ENCODE results near the gene TNS3.
A peak's percentile ranks its signal among the peaks of the same experiment; 100 is the strongest.

Gene TNS3

GRCh38 chr7:47621979-47622561 lies 40.2 kb upstream of the TNS3 start:
- 92% methylated on average over 12 of the region's 14 CpGs for WGBS
- Histone ChIP-seq H3K18ac (ENCODE audit: low read depth in 1 of 2, low read length in 2 of 2) (peak overlapping the region; percentile 81 to 100), H3K14ac (ENCODE audit: low read length in 2 of 2) (peak overlapping the region in 1 of 2 experiments; percentile 96), H2BK120ac (ENCODE audit: low read depth, low read length) (peak overlapping the region; percentile 95), H2BK15ac (ENCODE audit: low read depth, poor library complexity, severe bottlenecking) (peak overlapping the region; percentile 95), H4K91ac (ENCODE audit: low read length) (peak overlapping the region; percentile 91), H2AFZ (ENCODE audit: low read depth, low read length) (no peak overlapping the region), H3K27me3 (ENCODE audit: control insufficient read depth in 1 of 2, insufficient read depth in 1 of 2, low read length in 2 of 2) (peaks cover 0 to 52% of the 10 kb centered on the region in 2 experiments), H2AK5ac (ENCODE audit: low read length, severe bottlenecking) (peak overlapping the region; percentile 42), H3K4me3 (ENCODE audit: insufficient read depth in 1 of 2, low read depth in 1 of 2, low read length in 2 of 2) (peak overlapping the region in 1 of 2 experiments; percentile 29), H3K4ac (ENCODE audit: low read depth in 1 of 2, low read length in 2 of 2) (peak overlapping the region; percentile 75 to 96), H3K79me1 (replicated peaks; ENCODE audit: low read length, poor library complexity, severe bottlenecking) (no peaks in the 10 kb centered on the region), H3K23ac (ENCODE audit: low read length in 2 of 2) (peak overlapping the region in 1 of 2 experiments; percentile 70), H4K8ac (ENCODE audit: low read length) (peak overlapping the region; percentile 94), H3K36me3 (ENCODE audit: control insufficient read depth in 1 of 2, insufficient read depth in 2 of 2, low read depth in 1 of 2, low read length in 2 of 2) (no peaks in the 10 kb centered on the region), H3K27ac (ENCODE audit: low read length, poor library complexity, severe bottlenecking) (peak overlapping the region; percentile 93), H2BK12ac (ENCODE audit: low read length in 2 of 2) (peak overlapping the region; percentile 97 to 100), H3K9ac (ENCODE audit: low read length) (peak overlapping the region; percentile 66), H3K4me2 (ENCODE audit: low read length, poor library complexity, severe bottlenecking) (no peak overlapping the region), H2BK5ac (ENCODE audit: low read depth, low read length, poor library complexity, severe bottlenecking) (peak overlapping the region; percentile 21), H3K4me1 (ENCODE audit: control insufficient read depth, insufficient read depth, low read depth, low read length) (peaks cover 15% of the 10 kb centered on the region), H3K9me3 (ENCODE audit: control insufficient read depth, low read length) (no peaks in the 10 kb centered on the region)
- no peak for DNase-seq

- no peak overlapping the region for H2BK5ac ChIP-seq (ENCODE audit: low read depth, low read length, poor library complexity, severe bottlenecking)
- H3K27me3 ChIP-seq (ENCODE audit: control insufficient read depth in 1 of 2, insufficient read depth in 1 of 2, low read length in 2 of 2), result peaks cover 0 to 49% of the 10 kb centered on the region in 2 experiments
- H4K91ac ChIP-seq (ENCODE audit: low read length), result peak overlapping the region; percentile 91
- H3K18ac ChIP-seq (ENCODE audit: low read depth in 1 of 2, low read length in 2 of 2), result peak overlapping the region; percentile 81 to 100
- H3K4me3 ChIP-seq (ENCODE audit: insufficient read depth in 1 of 2, low read depth in 1 of 2, low read length in 2 of 2), result no peak overlapping the region
- peak overlapping the region; percentile 97 to 100 for H2BK12ac ChIP-seq (ENCODE audit: low read length in 2 of 2)
- peak overlapping the region; percentile 95 for H2BK120ac ChIP-seq (ENCODE audit: low read depth, low read length)
- no peak overlapping the region for H3K27ac ChIP-seq (ENCODE audit: low read length, poor library complexity, severe bottlenecking)
- peak overlapping the region; percentile 75 to 96 for H3K4ac ChIP-seq (ENCODE audit: low read depth in 1 of 2, low read length in 2 of 2)
- no peaks in the 10 kb centered on the region for H3K79me1 ChIP-seq (replicated peaks; ENCODE audit: low read length, poor library complexity, severe bottlenecking)
- H3K9ac ChIP-seq (ENCODE audit: low read length), result no peak overlapping the region
- 96% methylated on average over 12 of the region's 12 CpGs for WGBS
- peak overlapping the region; percentile 95 for H2BK15ac ChIP-seq (ENCODE audit: low read depth, poor library complexity, severe bottlenecking)
- DNase-seq, result no peak
- H3K9me3 ChIP-seq (ENCODE audit: control insufficient read depth, low read length), result no peaks in the 10 kb centered on the region
- H3K14ac ChIP-seq (ENCODE audit: low read length in 2 of 2), result peak overlapping the region in 1 of 2 experiments; percentile 83
- peak overlapping the region; percentile 70 for H4K8ac ChIP-seq (ENCODE audit: low read length)
- H3K4me1 ChIP-seq (ENCODE audit: control insufficient read depth, insufficient read depth, low read depth, low read length), result peaks cover 15% of the 10 kb centered on the region
- H2AFZ ChIP-seq (ENCODE audit: low read depth, low read length), result no peak overlapping the region
- H3K36me3 ChIP-seq (ENCODE audit: control insufficient read depth in 1 of 2, insufficient read depth in 2 of 2, low read depth in 1 of 2, low read length in 2 of 2), result no peaks in the 10 kb centered on the region
- peak overlapping the region; percentile 42 for H2AK5ac ChIP-seq (ENCODE audit: low read length, severe bottlenecking)
- no peak overlapping the region for H3K4me2 ChIP-seq (ENCODE audit: low read length, poor library complexity, severe bottlenecking)
- H3K23ac ChIP-seq (ENCODE audit: low read length in 2 of 2), result no peak overlapping the region
These were observed 39.4 kb upstream of the TNS3 start for GRCh38 chr7:47621347-47621746.

- H2BK12ac ChIP-seq (ENCODE audit: low read length in 2 of 2), result peak overlapping the region; percentile 49 to 85
These were observed 37.9 kb upstream of the TNS3 start for GRCh38 chr7:47619806-47620205.

GRCh38 chr7:47617131-47617530 lies 35.2 kb upstream of the TNS3 start:
- no peak overlapping the region for H4K8ac ChIP-seq (ENCODE audit: low read length)
- H3K79me1 ChIP-seq (replicated peaks; ENCODE audit: low read length, poor library complexity, severe bottlenecking), result no peaks in the 10 kb centered on the region
- no peak overlapping the region for H3K14ac ChIP-seq (ENCODE audit: low read length in 2 of 2)
- peaks cover 0 to 59% of the 10 kb centered on the region in 2 experiments for H3K27me3 ChIP-seq (ENCODE audit: control insufficient read depth in 1 of 2, insufficient read depth in 1 of 2, low read length in 2 of 2)
- H2AFZ ChIP-seq (ENCODE audit: low read depth, low read length), result no peak overlapping the region
- H3K9ac ChIP-seq (ENCODE audit: low read length), result no peak overlapping the region
- no peak overlapping the region for H3K4me3 ChIP-seq (ENCODE audit: insufficient read depth in 1 of 2, low read depth in 1 of 2, low read length in 2 of 2)
- WGBS, result 97% methylated on average over 3 of the region's 4 CpGs
- no peak overlapping the region for H3K23ac ChIP-seq (ENCODE audit: low read length in 2 of 2)
- no peak overlapping the region for H2BK5ac ChIP-seq (ENCODE audit: low read depth, low read length, poor library complexity, severe bottlenecking)
- no peaks in the 10 kb centered on the region for H3K9me3 ChIP-seq (ENCODE audit: control insufficient read depth, low read length)
- no peak overlapping the region for H3K18ac ChIP-seq (ENCODE audit: low read depth in 1 of 2, low read length in 2 of 2)
- no peak overlapping the region for H2AK5ac ChIP-seq (ENCODE audit: low read length, severe bottlenecking)
- H3K36me3 ChIP-seq (ENCODE audit: control insufficient read depth in 1 of 2, insufficient read depth in 2 of 2, low read depth in 1 of 2, low read length in 2 of 2), result no peaks in the 10 kb centered on the region
- no peak overlapping the region for H2BK15ac ChIP-seq (ENCODE audit: low read depth, poor library complexity, severe bottlenecking)
- peaks cover 2% of the 10 kb centered on the region for H3K4me1 ChIP-seq (ENCODE audit: control insufficient read depth, insufficient read depth, low read depth, low read length)
- no peak overlapping the region for H2BK12ac ChIP-seq (ENCODE audit: low read length in 2 of 2)
- no peak overlapping the region for H4K91ac ChIP-seq (ENCODE audit: low read length)
- H3K27ac ChIP-seq (ENCODE audit: low read length, poor library complexity, severe bottlenecking), result no peak overlapping the region
- H2BK120ac ChIP-seq (ENCODE audit: low read depth, low read length), result no peak overlapping the region
- no peak for DNase-seq
- H3K4ac ChIP-seq (ENCODE audit: low read depth in 1 of 2, low read length in 2 of 2), result no peak overlapping the region
- no peak overlapping the region for H3K4me2 ChIP-seq (ENCODE audit: low read length, poor library complexity, severe bottlenecking)

More at GRCh38 chr7:47619806-47620205, 37.9 kb upstream of the TNS3 start:
- Histone ChIP-seq H4K8ac (ENCODE audit: low read length) (no peak overlapping the region), H3K4me1 (ENCODE audit: control insufficient read depth, insufficient read depth, low read depth, low read length) (peaks cover 10% of the 10 kb centered on the region), H3K36me3 (ENCODE audit: control insufficient read depth in 1 of 2, insufficient read depth in 2 of 2, low read depth in 1 of 2, low read length in 2 of 2) (no peaks in the 10 kb centered on the region), H3K79me1 (replicated peaks; ENCODE audit: low read length, poor library complexity, severe bottlenecking) (no peaks in the 10 kb centered on the region), H2BK15ac (ENCODE audit: low read depth, poor library complexity, severe bottlenecking) (no peak overlapping the region), H3K9ac (ENCODE audit: low read length) (no peak overlapping the region), H3K4ac (ENCODE audit: low read depth in 1 of 2, low read length in 2 of 2) (peak overlapping the region in 1 of 2 experiments; percentile 95), H3K14ac (ENCODE audit: low read length in 2 of 2) (no peak overlapping the region), H2BK5ac (ENCODE audit: low read depth, low read length, poor library complexity, severe bottlenecking) (no peak overlapping the region), H3K18ac (ENCODE audit: low read depth in 1 of 2, low read length in 2 of 2) (peak overlapping the region in 1 of 2 experiments; percentile 81), H3K27ac (ENCODE audit: low read length, poor library complexity, severe bottlenecking) (no peak overlapping the region), H3K4me3 (ENCODE audit: insufficient read depth in 1 of 2, low read depth in 1 of 2, low read length in 2 of 2) (no peak overlapping the region), H2AK5ac (ENCODE audit: low read length, severe bottlenecking) (no peak overlapping the region), H2BK120ac (ENCODE audit: low read depth, low read length) (peak overlapping the region; percentile 64), H2AFZ (ENCODE audit: low read depth, low read length) (no peak overlapping the region), H4K91ac (ENCODE audit: low read length) (no peak overlapping the region), H3K27me3 (ENCODE audit: control insufficient read depth in 1 of 2, insufficient read depth in 1 of 2, low read length in 2 of 2) (peaks cover 0 to 45% of the 10 kb centered on the region in 2 experiments), H3K23ac (ENCODE audit: low read length in 2 of 2) (no peak overlapping the region), H3K9me3 (ENCODE audit: control insufficient read depth, low read length) (no peaks in the 10 kb centered on the region), H3K4me2 (ENCODE audit: low read length, poor library complexity, severe bottlenecking) (no peak overlapping the region)
- no peak for DNase-seq

Data from mesenchymal stem cell (in vitro differentiated cells and primary cell).